Measurements from ENCODE around the gene XDH.

Gene XDH

DNA sequence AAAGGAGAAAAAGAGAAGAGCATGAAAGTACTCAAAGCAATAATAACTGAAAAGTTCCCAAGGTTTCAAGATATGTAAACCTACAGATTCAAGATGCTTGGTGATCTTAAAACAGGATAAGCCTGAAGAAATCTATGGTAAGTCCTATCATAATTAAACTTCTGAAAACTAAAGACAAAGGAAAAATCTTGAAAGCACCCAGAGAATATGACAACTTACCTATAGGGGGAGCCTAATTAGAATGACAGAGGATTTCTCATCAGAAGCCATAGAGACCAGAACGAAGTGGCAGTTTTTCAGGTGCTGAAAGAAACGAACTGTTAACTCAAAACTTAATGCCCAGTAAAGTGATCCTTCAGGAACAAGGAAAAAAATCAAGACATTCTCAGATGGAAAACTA, 59.7 kb downstream of the XDH start:
- no peak overlapping the region for H3K4me3 ChIP-seq (ENCODE audit: low read depth, low read length)
- DNase-seq (ENCODE audit: low read depth) = no peak
- TF ChIP-seq, protein P1, sequence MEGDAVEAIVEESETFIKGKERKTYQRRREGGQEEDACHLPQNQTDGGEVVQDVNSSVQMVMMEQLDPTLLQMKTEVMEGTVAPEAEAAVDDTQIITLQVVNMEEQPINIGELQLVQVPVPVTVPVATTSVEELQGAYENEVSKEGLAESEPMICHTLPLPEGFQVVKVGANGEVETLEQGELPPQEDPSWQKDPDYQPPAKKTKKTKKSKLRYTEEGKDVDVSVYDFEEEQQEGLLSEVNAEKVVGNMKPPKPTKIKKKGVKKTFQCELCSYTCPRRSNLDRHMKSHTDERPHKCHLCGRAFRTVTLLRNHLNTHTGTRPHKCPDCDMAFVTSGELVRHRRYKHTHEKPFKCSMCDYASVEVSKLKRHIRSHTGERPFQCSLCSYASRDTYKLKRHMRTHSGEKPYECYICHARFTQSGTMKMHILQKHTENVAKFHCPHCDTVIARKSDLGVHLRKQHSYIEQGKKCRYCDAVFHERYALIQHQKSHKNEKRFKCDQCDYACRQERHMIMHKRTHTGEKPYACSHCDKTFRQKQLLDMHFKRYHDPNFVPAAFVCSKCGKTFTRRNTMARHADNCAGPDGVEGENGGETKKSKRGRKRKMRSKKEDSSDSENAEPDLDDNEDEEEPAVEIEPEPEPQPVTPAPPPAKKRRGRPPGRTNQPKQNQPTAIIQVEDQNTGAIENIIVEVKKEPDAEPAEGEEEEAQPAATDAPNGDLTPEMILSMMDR (IDR thresholded peaks at IDR 0.05; ENCODE audit: low read depth, low read length, missing control alignments) = peak; percentile 46
- in situ Hi-C loops (cut with HindIII; ENCODE audit: low sequenced_read_pairs) = no loop called here

DNA sequence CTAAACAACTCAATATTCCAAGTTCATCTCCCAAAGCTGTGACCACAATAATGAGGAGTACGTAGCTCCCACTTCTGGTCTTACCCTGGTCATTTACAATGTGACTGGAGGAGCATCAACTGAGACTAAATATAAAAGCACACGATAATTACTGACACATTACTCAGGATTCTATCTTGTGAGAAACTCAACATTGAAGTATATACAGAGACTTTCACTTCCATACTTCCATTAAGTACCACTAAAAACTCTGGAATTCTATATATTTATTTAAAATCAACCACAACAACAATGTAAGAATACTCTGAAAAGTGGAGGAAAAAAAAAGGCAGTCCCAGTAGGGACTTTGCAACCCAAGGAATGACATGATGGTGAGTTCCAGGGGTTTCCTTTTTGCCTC, 61.4 kb downstream of the XDH start:
- no peak overlapping the region for H3K4me3 ChIP-seq (ENCODE audit: low read depth, low read length)
- in situ Hi-C loops (cut with HindIII; ENCODE audit: low sequenced_read_pairs) = no loop called here
- DNase-seq (ENCODE audit: low read depth) = no peak
- TF ChIP-seq, protein P1 (IDR thresholded peaks at IDR 0.05; ENCODE audit: low read depth, low read length, missing control alignments) = no peak

DNA sequence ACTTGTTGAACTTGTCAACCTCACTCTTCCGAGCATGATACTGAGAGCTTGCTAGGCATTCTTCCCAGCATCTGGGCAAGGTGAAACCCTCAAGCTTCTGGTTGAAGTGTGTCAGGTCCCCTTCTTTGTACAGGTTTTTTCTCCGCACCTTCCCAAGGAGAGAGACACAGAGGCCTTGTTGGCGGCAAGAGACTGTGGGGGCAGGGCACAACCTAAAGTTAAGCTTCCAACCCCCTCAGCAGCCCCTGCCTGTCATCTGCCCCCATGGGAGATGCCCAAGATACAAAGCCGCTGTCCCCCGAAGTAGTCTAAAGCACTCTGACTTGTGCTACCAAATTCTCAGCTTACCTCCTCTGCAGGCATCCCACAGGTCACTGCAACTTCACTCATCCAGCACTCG, 64.9 kb downstream of the XDH start:
- DNase-seq (ENCODE audit: low read depth) = no peak
- no peak overlapping the region for H3K4me3 ChIP-seq (ENCODE audit: low read depth, low read length)
- TF ChIP-seq, protein P1 (IDR thresholded peaks at IDR 0.05; ENCODE audit: low read depth, low read length, missing control alignments) = no peak
- in situ Hi-C loops (cut with HindIII; ENCODE audit: low sequenced_read_pairs) = no loop called here

DNA sequence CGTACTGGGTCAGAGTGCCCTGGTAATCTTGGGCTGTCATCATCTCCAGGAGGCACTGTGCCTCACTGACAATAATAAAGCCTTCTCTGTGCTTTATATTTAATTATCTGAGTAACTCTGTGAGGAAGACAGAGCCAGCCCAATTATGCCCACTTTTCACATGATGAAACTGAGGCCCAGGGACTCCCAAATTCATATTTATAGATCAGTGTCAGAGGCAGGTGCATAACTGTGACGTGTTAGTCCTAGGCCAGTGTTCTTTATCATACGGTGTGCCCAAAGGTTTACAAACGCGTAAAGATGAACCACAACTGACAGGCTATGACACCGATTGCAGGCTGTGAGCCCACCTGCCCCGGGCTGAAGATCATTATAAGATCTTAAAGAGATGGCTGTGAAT, 65.4 kb downstream of the XDH start:
- in situ Hi-C loops (cut with HindIII; ENCODE audit: low sequenced_read_pairs) = no loop called here
- H3K4me3 ChIP-seq (ENCODE audit: low read depth, low read length) = no peak overlapping the region
- TF ChIP-seq, protein P1 (IDR thresholded peaks at IDR 0.05; ENCODE audit: low read depth, low read length, missing control alignments) = no peak

DNA sequence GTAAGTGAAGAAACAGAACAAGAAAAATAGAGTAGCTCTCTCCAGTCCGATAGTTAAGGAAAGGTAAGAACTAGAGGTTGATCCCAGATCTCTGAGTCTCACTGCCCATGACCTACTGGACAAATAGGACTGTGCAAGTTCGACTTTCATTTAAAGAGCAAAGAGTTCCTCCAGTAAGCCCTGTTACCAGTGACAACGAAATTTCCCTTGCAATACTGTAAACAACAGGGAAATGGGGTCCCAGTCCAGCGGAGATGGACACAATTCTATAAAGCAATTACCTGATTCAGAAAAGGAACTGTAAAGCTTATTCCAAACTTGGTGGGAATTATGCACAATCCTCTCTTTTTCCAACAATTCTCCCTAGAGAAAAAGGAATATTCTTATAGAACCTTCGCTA, 65.9 kb downstream of the XDH start:
- no peak overlapping the region for H3K4me3 ChIP-seq (ENCODE audit: low read depth, low read length)
- no peak for DNase-seq (ENCODE audit: low read depth)
- TF ChIP-seq, protein P1 (IDR thresholded peaks at IDR 0.05; ENCODE audit: low read depth, low read length, missing control alignments) = no peak
- in situ Hi-C loops (cut with HindIII; ENCODE audit: low sequenced_read_pairs) = no loop called here

More for the DNA sequence above, 65.4 kb downstream of the XDH start:
- DNase-seq (ENCODE audit: low read depth) = no peak

DNA sequence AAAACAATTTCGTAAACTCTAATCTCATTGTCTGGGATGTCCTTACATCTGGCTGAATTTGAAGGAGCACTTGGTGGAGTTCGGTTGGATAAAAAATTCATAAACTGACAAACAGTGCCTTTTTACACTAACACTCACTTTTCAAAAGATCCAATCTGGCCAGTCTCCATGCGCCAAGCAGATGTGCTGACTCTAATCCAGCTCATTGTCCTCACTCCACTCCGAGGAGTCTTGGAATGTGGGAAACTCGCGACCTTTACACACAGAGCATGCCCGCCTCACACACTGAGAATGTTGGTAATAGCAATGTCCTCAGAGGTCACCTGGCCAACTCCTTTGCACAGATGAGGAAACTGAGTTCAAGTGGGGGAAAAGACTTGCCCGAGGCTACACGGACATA, 66.8 kb downstream of the XDH start:
- no peak overlapping the region for H3K4me3 ChIP-seq (ENCODE audit: low read depth, low read length)
- TF ChIP-seq, protein P1 (IDR thresholded peaks at IDR 0.05; ENCODE audit: low read depth, low read length, missing control alignments) = no peak
- peak; percentile 16 for DNase-seq (ENCODE audit: low read depth)
- in situ Hi-C loops (cut with HindIII; ENCODE audit: low sequenced_read_pairs) = no loop called here

- in situ Hi-C loops (cut with HindIII; ENCODE audit: low sequenced_read_pairs) = no loop called here
- H3K4me3 ChIP-seq (ENCODE audit: low read depth, low read length) = no peak overlapping the region
- DNase-seq (ENCODE audit: low read depth) = no peak
- TF ChIP-seq, protein P1 (IDR thresholded peaks at IDR 0.05; ENCODE audit: low read depth, low read length, missing control alignments) = no peak
Measured at GRCh38 chr2:31347319-31347718, 67.2 kb downstream of the XDH start.

Measured in astrocyte of the cerebellum (primary cell).